GM04504 (cell line): Measurements from ENCODE around the gene MIF.
"Not testable (repeated sequence)": the region's sequence is repeated elsewhere in the genome, so short reads cannot be mapped to it uniquely, and the experiment has no call there.

Experiments
- DNase-seq: peaks from one replicate; pipeline ENCODE4 v3.0.0-alpha.2; 2012; ENCODE audit warnings: low read depth

MIF gene

GRCh38 chr22:23877566-23877965, 16.6 kb upstream of the MIF start:
- DNase-seq = no peak

GRCh38 chr22:23878219-23878618, 16.0 kb upstream of the MIF start:
- DNase-seq = no peak

DNA sequence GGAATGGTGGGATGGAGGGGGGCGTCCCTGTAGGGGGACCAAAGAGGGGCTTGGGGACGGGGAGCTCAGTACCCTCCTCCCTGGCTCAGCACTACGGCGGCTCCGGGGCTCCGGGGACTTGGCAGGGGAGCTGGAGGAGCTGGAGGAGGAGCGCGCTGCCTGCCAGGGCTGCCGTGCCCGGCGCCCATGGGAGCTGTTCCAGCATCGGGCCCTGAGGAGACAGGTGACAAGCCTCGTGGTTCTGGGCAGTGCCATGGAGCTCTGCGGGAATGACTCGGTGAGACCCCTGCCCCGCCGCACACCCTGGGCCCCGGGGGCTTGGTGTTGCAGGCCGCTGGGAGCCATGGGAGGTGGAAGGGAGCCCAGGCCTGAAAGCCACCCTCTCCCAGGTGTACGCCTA, 11.8 kb upstream of the MIF start:
- DNase-seq = no peak

DNA sequence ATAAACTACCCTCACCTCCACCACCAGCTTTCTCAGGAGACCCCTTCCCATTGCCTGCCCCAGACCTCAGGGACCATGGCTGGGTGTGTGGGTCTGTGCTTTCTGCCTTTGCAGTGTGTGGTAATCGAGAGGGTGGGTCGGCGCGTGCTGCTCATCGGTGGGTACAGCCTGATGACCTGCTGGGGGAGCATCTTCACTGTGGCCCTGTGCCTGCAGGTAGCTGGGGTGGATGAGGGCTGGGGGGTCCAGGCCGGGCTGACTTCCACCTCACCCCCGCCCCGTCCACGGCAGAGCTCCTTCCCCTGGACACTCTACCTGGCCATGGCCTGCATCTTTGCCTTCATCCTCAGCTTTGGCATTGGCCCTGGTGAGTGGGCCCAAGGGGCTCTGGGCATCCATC, 10.5 kb upstream of the MIF start:
- no peak for DNase-seq

- no peak for DNase-seq
Observed at GRCh38 chr22:23884140-23884539, 10.0 kb upstream of the MIF start.

- no peak for DNase-seq
Observed at GRCh38 chr22:23888615-23889401, 5.4 kb upstream of the MIF start.

DNA sequence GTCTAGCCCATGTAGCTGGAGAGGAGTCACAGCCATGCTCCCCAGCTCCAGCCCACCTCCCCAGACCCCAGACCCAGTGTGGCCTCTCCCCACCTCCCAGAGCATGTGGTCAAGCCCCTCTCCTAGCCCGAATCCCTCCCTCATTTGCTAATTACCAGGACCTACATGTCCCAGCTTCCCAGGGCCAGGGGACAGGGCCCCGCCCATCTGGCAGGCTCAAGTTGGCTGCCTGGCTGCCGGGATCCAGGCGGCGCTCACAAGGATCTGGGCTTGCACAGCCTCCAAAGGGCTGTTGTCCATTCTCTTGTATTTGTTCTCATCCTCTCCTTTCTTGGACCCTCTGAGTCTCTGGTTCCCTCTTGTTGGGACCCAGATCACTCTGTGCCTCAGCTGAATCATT, 4.6 kb upstream of the MIF start:
- no peak for DNase-seq

DNA sequence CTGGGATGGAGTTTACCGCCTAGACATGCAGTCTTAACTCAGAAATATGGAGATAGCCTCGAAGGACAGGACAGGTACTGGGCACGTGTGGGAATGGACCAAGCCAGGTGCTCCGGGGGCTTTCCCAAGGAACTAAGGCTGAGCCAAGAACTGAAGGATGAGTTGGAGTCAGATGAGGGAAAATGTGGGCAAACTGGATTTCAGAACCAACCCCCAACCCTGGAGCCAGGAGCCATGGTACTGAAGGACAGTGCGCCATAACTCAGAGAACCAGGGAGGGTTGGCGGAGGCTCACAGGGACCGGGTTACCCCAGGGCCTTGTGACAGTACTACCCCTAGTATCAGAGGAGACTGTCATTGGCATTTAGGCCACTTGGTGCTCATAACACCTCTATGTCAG, 2.5 kb upstream of the MIF start:
- DNase-seq = no peak

- DNase-seq = no peak
Observed at GRCh38 chr22:23892130-23892529, 2.1 kb upstream of the MIF start.

- DNase-seq = no peak
Observed at GRCh38 chr22:23892706-23893105, 1.5 kb upstream of the MIF start.

DNA sequence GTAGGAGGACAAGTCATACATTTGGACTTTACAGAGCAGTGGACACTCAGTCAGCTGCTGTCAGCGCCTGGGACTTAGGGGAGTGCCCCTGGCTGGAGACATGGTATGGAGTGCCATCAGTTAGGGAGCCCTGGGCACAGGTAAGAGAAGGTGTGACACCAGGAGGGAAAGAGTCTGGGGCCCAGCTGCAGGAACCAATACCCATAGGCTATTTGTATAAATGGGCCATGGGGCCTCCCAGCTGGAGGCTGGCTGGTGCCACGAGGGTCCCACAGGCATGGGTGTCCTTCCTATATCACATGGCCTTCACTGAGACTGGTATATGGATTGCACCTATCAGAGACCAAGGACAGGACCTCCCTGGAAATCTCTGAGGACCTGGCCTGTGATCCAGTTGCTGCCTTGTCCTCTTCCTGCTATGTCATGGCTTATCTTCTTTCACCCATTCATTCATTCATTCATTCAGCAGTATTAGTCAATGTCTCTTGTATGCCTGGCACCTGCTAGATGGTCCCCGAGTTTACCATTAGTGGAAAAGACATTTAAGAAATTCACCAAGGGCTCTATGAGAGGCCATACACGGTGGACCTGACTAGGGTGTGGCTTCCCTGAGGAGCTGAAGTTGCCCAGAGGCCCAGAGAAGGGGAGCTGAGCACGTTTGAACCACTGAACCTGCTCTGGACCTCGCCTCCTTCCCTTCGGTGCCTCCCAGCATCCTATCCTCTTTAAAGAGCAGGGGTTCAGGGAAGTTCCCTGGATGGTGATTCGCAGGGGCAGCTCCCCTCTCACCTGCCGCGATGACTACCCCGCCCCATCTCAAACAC, 850 bp upstream of the MIF start:
- no peak for DNase-seq

GRCh38 chr22:23894710-23895598, 771 bp downstream of the MIF start:
- no peak for DNase-seq

- DNase-seq = no peak
Observed at GRCh38 chr22:23895599-23896144, 1.5 kb downstream of the MIF start.

DNA sequence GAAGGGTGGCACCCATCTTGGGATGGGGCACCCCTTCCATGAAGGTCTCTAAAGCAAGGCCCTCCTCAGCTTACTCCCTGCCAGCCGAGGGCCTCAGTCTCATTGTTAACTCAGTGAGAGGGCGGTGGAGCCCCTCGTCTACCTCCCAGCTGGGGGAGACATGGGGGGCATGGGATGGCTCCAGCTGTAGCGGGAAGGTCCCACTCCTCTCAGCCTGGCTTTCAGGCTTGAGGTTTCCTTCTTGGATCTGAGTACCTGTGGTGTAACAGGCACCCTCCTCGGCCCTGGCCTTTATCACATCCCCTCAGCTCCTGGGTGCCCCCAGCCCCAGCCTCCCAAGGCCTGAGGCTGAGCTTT, 2.0 kb downstream of the MIF start:
- DNase-seq = no peak

GRCh38 chr22:23896523-23897186, 2.5 kb downstream of the MIF start:
- no peak for DNase-seq

GRCh38 chr22:23897320-23897719, 3.1 kb downstream of the MIF start:
- DNase-seq = no peak

GRCh38 chr22:23898006-23898974, 4.1 kb downstream of the MIF start:
- DNase-seq = no peak

DNA sequence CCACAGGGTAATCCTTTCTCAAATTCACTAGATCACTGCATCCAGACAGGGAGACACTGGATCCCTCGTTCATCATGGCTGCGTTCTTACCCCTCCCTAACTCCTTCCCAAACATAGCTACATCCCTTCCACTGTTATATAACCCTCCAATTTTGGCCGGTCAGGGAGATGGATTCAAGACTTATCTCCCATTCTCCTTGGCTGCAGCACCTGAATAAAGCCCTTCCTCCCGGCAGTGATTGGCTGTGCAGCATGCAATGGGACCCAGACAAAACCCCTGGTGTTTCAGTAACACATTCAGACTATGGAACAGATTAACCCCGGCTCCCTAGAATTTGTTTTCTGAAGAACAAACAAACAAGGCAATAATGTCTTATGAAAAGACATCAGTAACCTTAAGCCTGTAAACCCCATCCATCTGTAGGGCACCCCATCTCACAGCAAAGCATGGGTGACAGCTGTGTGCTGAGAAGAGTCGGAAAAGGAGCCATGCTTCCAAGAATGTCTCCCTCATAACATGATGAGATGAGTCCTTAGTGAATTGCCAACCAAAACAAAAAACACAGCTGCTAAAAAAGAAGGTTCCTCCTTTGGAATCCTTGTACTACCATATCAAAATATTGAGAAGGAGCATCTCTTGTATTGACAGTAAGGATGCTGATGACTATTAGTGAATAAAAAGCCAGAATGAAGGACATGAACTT, 5.0 kb downstream of the MIF start:
- no peak for DNase-seq

DNA sequence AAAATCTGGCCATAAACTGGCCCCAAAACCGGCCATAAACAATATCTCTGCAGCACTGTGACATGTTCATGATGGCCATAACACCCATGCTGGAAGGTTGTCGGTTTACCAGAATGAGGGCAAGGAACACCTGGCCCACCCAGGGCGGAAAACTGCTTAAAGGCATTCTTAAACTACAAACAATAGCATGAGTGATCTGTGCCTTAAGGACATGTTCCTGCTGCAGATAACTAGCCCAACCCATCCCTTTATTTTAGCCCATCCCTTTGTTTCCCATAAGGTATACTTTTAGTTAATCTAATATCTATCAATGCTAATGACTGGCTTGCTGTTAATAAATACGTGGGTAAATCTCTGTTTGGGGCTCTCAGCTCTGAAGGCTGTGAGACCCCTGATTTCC, 6.0 kb downstream of the MIF start:
- not testable (repeated sequence) for DNase-seq

- DNase-seq = no peak
Observed at GRCh38 chr22:23901600-23901999, 7.4 kb downstream of the MIF start.
